Stimulated activated CD8-positive, alpha-beta memory T cell treated with anti-CD3 and anti-CD28 coated beads, Interleukin-4, amount 100 ng/mL, for 1 hour (primary cell): ENCODE data around the gene PRDM15.

ENCODE experiments used
- DNase-seq, 2 donors: peaks; one replicate each; pipeline ENCODE4 v3.0.0-alpha.2; 2020; ENCODE audit warnings: low read depth in 2 of 2, low spot score in 1 of 2

PRDM15 gene, protein sequence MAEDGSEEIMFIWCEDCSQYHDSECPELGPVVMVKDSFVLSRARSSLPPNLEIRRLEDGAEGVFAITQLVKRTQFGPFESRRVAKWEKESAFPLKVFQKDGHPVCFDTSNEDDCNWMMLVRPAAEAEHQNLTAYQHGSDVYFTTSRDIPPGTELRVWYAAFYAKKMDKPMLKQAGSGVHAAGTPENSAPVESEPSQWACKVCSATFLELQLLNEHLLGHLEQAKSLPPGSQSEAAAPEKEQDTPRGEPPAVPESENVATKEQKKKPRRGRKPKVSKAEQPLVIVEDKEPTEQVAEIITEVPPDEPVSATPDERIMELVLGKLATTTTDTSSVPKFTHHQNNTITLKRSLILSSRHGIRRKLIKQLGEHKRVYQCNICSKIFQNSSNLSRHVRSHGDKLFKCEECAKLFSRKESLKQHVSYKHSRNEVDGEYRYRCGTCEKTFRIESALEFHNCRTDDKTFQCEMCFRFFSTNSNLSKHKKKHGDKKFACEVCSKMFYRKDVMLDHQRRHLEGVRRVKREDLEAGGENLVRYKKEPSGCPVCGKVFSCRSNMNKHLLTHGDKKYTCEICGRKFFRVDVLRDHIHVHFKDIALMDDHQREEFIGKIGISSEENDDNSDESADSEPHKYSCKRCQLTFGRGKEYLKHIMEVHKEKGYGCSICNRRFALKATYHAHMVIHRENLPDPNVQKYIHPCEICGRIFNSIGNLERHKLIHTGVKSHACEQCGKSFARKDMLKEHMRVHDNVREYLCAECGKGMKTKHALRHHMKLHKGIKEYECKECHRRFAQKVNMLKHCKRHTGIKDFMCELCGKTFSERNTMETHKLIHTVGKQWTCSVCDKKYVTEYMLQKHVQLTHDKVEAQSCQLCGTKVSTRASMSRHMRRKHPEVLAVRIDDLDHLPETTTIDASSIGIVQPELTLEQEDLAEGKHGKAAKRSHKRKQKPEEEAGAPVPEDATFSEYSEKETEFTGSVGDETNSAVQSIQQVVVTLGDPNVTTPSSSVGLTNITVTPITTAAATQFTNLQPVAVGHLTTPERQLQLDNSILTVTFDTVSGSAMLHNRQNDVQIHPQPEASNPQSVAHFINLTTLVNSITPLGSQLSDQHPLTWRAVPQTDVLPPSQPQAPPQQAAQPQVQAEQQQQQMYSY

DNA sequence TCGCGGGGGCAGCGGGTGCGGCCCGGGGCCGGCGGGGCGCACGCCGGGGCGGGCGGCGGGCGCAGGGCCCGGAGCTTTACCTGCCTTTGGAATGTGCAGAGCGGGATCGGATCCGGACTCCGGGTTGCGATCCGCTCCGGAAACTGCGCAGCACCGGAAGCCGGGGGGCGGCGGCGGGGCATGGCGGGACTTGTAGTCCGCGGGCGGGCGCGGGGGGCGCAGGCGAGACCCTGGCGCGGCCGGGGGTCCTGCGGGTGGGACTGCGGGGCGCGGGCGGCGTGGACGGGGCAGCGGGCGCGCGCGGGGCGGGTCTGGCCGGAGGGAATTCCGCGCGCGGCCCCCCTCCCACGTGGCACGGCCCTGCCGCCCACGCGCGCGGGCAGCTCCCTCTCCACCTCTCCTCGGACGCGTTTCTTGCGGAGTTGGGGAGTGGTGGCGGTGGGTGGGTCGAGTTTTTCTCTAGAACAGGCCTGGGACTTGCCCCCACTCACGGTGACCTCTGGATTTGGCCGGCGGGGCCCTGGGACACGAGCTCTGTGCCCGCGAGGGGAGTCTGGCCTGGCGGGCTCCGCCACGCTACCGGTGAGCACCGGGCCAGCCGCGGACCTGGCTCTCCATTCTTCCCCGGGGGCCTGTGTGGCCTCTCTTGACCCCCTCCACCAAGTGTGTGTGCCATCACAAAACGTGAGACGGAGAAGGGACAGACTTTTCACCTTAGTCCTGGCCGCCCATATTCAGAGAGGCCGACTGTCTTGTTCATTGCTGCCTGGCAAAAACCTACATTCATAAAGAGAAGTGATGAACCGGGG lies at the start of gene PRDM15:
TSS of gene PRDM15 (minus strand) at position 155 of the 809 bp plus-strand sequence. CDS start 18,981 bp downstream, outside the sequence.
- peak; percentile 56 to 62 for DNase-seq

GRCh38 chr21:41928621-41929220 lies 49.6 kb upstream of the PRDM15 start:
- DNase-seq, result no peak

- DNase-seq, result no peak
Measured at GRCh38 chr21:41927727-41928409, 48.7 kb upstream of the PRDM15 start.

GRCh38 chr21:41926807-41927171 lies 47.6 kb upstream of the PRDM15 start:
- no peak for DNase-seq

DNA sequence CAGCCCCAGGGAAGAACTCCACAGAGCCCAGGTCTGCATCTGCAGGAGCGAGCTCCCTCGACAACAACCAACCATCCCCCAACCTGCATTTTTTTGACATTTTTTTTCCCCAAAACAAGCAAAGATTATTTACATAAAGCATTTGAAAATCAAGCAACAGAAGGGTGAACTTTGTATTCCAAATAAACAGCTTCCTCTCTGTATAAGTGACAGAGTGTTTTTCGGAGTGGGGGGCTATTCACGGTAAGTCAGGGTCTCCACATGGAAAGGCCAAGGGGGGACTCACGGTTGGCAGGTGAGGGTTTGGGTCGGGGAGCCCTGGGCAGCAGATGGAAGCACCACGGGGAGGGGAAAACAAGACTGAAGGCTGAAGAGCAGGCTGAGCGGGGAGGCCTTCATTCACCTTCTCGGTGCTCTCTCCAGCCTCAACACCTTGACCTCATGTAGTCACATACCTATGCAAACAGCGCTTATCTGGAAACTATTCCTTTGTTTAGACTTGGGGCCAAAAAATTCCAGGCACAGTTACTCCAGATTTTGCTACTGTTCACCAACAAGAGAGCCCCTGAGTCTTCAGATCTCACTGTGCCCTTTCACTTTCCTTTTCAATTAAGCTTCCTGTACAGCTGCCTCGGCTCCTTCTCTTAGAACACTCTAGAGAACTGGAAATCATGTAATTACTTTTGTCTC lies 47.1 kb upstream of the PRDM15 start:
- no peak for DNase-seq

GRCh38 chr21:41925767-41926116 lies 46.6 kb upstream of the PRDM15 start:
- DNase-seq, result no peak

DNA sequence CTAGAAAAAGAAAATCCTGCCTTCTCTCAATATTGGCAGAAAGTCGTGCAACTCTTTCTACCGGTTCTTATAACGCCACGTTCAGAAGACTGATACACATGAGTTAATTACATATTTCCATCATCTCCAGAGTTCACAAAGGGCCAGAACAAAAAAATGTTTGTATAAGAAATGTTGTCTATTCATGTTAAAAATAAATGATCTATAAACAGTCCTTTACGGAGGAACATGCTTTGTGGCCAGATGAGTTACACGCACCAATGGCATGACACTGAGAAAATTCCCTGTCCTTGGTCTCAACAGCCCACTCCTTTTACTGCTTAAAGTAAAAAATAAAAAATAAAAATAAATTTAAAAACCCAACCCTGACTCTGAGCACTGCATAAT lies 45.2 kb upstream of the PRDM15 start:
- DNase-seq, result no peak

DNA sequence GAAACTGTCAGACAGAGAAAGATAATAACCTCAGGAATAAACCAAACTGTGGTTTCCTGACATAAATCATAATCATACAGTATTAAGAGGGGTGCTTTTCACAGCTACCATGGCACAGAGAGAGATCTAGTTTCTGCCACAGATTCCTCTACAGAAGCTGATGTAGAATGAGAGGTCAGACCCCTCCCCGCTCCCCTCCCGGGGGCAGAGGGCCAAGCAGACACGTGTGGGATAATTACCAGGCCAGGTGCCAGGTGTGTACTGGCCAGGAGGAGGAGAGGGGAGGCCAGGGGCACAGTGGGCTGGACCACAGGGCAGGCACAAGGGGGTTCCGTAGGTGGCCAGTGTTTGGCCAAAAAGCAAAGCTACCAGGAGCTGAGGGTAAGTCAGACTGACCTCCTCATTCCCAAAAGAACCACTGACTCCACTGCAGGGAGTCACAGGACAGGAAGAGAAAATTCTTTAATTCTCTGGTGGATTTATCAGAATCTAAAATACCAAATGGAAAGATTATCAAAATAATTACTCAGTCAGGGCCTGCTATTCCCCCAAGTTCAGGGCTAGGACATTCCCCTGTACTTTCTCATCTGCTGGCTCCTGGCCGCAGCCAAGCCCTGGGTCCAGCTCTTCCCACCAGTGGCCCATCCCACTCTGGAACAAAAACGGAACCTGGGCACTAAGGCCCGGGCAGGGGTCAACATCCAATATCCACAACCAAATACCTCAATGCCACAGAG lies 44.7 kb upstream of the PRDM15 start:
- DNase-seq, result no peak

DNA sequence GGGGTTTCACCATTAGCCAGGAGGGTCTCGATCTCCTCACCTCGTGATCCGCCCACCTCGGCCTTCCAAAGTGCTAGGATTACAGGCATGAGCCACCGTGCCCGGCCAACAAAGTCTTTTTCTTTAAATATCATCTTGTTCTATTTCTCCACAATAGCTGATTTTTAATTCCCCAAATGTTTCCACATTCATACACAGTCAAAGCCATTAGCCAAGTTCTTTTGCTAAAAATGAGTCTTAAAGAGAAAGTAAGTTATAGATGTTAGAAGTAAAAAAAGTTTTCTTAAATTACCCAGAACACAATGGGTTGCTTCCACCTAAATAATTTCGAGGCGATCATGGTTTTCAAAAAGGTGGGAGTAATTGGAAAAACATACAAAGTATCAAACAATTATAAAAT lies 44.0 kb upstream of the PRDM15 start:
- DNase-seq, result no peak

DNA sequence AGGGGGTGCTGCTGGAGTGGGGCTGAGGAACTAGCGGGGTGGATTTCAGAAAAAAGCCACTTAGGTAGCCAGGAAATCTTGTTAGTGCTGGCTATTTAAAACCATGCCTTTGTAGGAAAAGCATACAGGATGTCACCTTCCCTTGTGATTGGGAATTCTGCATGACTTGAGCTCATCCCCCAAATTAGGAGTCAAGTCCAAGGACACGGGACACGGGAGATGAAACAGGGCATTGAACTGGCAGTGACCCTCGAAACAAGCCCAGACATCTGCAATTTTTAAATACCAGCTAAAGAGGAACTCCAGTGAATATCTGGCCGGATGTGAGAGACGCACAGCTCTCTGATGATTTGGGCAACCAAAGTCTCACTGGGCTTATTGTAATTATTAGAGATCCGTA lies 41.9 kb upstream of the PRDM15 start:
- no peak for DNase-seq

DNA sequence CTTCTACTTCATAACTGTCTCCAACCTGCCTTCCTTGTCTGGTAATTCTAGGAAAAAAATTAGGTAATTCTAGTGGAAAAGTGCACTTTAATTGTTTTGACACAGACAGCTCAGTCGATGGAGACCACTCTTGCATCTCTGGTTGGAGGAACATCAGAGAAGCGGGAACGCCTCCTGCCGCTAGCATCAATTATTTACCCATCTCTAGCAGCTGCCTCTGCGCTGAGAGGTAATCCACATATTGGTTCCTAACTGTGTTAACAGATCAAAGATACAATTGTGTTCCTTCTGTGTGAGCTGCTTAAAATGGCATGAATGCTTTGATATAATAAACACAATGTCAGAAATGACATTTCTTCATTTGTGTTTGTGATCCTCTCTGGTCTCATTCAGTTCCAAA lies 41.3 kb upstream of the PRDM15 start:
- DNase-seq, result no peak

DNA sequence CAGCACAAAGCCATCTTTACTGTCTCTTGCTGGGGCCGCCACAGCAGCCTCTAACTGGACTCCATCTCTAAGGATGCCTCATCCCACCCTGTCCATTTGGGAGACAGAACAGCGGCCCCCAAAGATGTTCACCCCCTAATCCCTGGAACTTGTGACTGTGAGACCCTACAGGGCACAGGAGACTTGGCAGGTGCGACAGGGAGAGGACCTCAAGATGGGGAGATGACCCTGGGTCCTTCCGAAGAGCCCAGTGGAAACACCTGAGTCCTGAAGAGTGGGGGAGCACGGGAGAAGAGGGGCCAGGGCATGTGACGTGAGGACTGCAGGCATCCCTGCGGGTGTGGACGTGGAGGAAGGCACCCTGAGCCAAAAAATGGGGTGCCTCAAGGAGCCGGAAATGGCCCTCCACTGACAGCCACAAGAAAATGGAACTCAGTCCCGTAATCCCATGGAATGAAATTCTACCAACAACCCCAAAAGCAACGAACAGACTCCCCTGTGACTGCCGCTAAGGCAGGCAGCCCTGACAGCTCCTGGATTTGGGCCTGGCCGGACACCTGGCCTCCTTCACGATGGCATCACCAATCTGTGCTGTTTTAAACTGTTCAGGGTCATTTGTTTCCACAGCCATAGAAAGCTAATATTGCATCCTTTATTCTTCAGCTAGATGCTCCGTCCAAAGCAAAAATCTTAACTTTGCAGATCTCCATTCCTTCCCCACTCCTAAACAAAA lies 40.7 kb upstream of the PRDM15 start:
- no peak for DNase-seq

- DNase-seq, result no peak
Measured at GRCh38 chr21:41918561-41919358, 39.6 kb upstream of the PRDM15 start.

DNA sequence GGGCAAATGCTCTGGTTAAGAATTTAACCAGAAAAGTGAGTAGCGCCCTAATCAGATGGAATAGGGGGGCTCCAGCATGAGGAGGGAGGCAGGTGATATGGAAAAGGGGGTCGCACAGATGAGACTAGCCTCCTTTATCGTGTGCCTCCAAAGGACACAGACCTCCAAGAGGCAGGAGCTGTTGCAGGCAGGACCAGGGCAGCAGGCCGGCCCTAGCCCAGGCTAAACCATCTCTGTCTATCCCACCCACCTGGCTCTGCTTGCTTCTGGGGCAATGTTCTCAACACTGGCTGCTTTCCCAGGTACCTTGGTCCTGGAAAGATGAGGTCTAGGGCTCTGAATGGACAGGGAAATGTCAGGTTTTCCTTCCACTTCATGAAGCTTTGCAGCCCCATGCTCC lies 38.4 kb upstream of the PRDM15 start:
- no peak for DNase-seq

DNA sequence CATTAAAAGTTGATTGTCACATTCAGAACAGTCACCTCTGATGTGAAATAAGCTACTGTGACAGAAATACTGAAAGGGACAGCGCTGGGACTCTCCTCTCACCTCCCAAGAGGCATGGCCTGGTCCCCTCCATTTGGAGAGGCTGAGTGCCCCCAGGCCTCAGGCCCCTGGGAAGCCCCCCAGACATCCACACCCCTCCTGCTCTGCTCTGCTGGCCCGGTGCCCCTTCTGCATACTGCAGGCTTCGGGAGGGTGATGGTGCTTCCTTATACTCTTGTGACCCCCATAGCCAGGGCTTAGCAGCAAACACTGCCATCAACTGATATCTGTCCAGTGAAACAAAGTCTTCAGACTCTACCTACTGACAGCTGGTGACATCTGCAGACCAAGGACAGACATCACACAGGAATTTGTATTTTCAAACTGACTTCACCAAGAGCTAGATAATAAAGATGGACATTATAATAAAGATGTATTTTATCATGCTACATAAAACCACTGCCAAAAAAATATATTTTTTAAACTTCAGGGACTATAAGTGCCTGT lies 37.8 kb upstream of the PRDM15 start:
- no peak for DNase-seq

- no peak for DNase-seq
Measured at GRCh38 chr21:41914965-41915364, 35.8 kb upstream of the PRDM15 start.

DNA sequence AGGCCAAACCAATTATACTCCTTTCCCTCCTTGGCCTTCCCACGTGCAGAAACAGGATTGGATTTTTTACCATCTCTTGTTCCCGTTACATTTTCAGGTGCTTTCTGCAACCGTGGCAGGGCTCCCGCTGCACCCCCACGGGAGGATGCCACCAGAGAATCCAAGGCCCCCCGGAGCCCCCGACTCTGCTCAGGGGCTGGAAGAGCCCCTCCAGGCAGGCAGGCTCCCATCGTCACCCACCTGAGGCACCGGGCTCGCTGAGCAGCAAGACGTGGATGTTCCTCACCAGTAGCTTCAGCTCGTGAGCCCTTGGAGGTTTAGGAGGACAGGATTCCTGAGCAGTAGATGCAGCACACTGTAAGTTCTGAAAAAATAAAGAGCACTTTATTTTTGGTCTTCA lies 35.2 kb upstream of the PRDM15 start:
- DNase-seq, result no peak
